Measurements from ENCODE around the gene MARCHF10.
A peak's percentile ranks its signal among the peaks of the same experiment; 100 is the strongest.

The MARCHF10 gene

DNA sequence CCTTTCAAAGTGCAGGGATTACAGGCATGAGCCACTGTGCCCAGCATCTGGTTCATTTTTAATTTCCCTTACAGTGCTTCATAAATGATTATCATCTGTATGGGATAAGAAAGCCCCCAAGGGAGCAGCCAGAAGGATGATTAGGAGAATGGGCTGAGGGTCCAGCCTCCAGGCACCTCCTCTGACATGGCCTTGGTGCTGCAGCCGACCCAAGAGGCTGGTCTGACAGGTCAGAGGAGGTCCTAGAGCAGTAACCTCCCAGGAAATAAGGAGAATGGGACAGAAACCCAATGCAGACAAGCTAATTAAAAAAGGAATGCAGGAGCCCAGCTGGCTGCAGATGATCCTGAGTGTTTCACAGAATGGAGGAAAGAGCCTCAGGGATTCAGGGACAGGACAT is 151.7 kb downstream of the MARCHF10 start:
- DNase-seq, result no peak

DNA sequence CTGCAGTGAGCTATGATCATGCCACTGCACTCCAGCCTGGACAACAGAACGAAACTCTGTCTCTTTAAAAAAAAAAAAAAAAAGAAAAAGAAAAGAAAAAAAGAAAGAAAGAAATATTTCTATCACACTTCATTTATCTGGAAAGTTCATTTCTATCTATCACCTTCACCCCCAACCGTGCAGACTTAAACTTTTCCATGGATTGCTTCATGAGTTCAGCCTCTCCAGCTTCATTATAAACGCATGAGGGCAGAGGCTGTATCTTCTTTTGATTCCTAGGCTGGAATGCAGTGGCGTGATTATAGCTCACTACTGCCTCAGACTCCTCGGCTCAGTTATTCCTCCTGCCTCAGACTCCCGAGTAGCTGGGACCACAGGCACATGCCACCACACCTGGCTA is 152.5 kb downstream of the MARCHF10 start:
- DNase-seq, result no peak

DNA sequence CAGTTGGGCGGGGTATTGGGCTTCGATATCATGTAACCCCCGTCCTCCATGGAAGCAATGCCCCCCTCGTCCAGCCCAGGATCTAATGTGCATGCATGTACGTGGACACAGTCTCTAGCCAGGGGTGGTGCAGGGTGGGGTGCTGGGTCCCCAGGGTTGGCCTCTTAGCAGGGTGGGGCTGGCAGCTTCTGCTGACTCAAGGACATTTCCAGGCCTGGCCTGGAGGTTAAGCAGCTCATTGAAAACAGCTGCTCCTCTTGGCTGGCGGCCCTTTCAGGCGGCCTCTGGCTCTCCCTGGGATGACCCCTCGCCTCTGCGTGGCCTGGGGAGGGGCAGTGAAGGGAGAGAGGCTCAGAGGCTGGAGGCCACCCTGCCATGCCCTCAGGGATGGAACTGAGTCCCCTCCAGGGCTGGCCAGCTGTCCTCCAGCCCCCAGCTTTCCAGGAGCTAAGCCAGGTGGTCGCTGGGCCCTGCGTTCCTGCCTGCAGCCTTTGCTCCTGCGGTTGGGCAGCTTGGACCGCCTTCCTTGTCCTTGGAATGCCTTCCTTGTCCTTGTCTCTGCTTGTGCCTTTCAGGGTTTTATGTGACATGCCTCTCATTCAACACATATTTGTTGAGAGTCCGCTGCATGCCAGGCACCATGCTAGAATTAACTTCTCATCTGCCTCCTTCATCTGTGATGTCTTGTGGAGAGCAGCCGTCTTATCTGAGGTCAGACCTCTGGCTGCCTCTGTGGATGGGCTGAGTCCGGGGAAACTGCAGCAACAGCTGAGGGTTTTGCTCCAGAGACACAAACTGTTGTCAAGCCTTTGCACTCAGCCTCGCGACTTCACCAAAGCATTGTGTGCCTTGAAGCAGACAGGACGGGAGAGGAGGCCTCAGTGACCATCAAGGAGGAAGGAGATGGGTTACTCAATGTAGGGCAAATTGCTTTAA is 154.0 kb downstream of the MARCHF10 start:
- no peak for DNase-seq

GRCh38 chr17:62653002-62653825 is 154.9 kb downstream of the MARCHF10 start:
- DNase-seq, result peak; percentile 29

DNA sequence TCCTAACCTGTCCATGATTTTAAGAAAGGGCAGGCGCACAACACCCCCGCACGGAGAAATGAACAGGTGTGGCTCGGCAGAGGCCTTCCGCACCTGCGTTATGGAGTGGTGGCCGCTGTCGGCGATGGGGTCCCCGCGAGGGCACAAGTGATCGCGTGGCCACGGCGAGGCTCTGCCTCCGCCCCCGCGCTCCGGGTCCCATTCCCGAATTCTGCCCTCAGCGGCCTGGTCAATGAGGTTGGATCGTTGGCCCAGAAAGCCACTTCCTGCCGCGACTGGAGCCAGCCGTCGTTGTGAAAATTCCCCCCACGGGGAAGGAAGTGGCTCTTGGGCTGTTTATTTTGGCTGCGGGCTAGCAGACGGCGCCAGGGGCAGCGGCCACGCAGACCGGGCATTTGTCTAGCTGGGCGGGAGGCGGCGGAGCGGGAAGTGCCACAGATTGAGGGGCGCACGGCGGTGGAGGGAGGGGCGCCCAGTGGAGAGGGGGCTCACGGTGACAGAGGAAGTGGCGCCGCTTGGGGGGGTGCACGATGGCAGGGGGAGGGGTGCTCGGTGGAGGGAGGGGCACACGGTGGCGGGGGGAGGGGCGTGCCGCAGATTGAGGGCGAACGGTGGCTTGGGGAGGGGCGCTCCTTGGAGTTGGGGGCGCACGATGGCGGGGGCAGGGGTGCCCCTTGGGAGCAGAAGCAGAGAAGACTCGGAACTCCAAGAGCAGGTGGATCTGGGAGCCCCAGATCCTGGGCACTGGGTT is 155.7 kb downstream of the MARCHF10 start:
- no peak for DNase-seq
